ENCODE results near the gene ERP29.

DNA sequence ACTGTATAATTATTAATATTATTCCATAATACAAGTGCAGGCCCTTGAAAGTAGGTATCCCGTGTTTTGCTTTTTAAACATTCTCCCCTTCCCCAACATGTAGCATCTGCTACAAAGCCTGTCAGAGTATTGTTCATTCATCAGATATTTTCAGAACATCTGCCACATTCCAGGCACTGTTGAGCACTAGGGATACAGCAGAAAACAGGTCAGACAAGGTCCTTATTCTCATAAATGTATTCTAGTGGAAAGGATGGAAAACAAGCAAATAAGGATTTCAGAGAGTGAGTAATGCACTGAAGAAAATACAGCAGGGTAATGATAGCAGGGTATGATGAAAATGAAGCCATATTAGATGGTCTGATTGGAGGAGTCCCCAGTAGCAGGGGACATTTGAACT lies 3.8 kb downstream of the ERP29 start:
- no peak for TF ChIP-seq CTCF (IDR thresholded peaks at IDR 0.05)
- no peak for TF ChIP-seq EP300 (IDR thresholded peaks at IDR 0.05)

Data from tibial nerve (tissue), 4 donors.